ENCODE results near the gene CFH. TPM values are rescaled to one million over a fixed set of nuclear protein-coding genes. Genes with fewer than 3 reads are reported as not detected.

CFH gene
- polyA plus RNA-seq, 1 donor from 2014 or later = not detected

- Histone ChIP-seq H2AFZ (ENCODE audit: low read depth, low read length) (no peak overlapping the region), H3K36me3 (ENCODE audit: insufficient read depth, low read length) (no peaks in the 10 kb centered on the region), H3K4me2 (ENCODE audit: low read length) (no peak overlapping the region), H3K9me2 (ENCODE audit: insufficient read depth, low read length) (no peaks in the 10 kb centered on the region), H3F3A (ENCODE audit: insufficient read depth, low read length, poor library complexity, severe bottlenecking) (no peaks in the 10 kb centered on the region), H3K79me2 (replicated peaks; ENCODE audit: insufficient read depth, low read length) (no peaks in the 10 kb centered on the region), H3K27me3 (ENCODE audit: insufficient read depth, low read depth, low read length) (no peaks in the 10 kb centered on the region), H3K4me3 (ENCODE audit: low read length) (no peak overlapping the region), H4K20me1 (ENCODE audit: insufficient read depth) (no peaks in the 10 kb centered on the region), H3K9me3 (ENCODE audit: low read length) (no peaks in the 10 kb centered on the region), H3K9ac (ENCODE audit: low read length) (no peak overlapping the region), H3K27ac (ENCODE audit: low read length) (no peak overlapping the region)
- TF ChIP-seq SMC3 (conservative IDR thresholded peaks at IDR 0.05; ENCODE audit: poor library complexity) (peak; percentile 24), CTCF (IDR thresholded peaks at IDR 0.05; ENCODE audit: poor library complexity, severe bottlenecking) (peak; percentile 51), EZH2 (IDR thresholded peaks at IDR 0.05; ENCODE audit: borderline replicate concordance, insufficient read depth, low read length, poor library complexity, severe bottlenecking) (no peak)
These were observed 71.7 kb downstream of the CFH start for GRCh38 chr1:196723325-196724185.

- H3K9ac ChIP-seq (ENCODE audit: low read length) = no peak overlapping the region
- H3K36me3 ChIP-seq (ENCODE audit: insufficient read depth, low read length) = no peaks in the 10 kb centered on the region
- no peaks in the 10 kb centered on the region for H4K20me1 ChIP-seq (ENCODE audit: insufficient read depth)
- H2AFZ ChIP-seq (ENCODE audit: low read depth, low read length) = no peak overlapping the region
- H3K4me2 ChIP-seq (ENCODE audit: low read length) = no peak overlapping the region
- no peaks in the 10 kb centered on the region for H3K27me3 ChIP-seq (ENCODE audit: insufficient read depth, low read depth, low read length)
- no peaks in the 10 kb centered on the region for H3K9me3 ChIP-seq (ENCODE audit: low read length)
- H3K4me3 ChIP-seq (ENCODE audit: low read length) = no peak overlapping the region
- no peaks in the 10 kb centered on the region for H3K79me2 ChIP-seq (replicated peaks; ENCODE audit: insufficient read depth, low read length)
- H3F3A ChIP-seq (ENCODE audit: insufficient read depth, low read length, poor library complexity, severe bottlenecking) = no peaks in the 10 kb centered on the region
- H3K9me2 ChIP-seq (ENCODE audit: insufficient read depth, low read length) = no peaks in the 10 kb centered on the region
- no peak overlapping the region for H3K27ac ChIP-seq (ENCODE audit: low read length)
- TF ChIP-seq SMC3 (conservative IDR thresholded peaks at IDR 0.05; ENCODE audit: poor library complexity) (no peak), RAD21 (conservative IDR thresholded peaks at IDR 0.05) (no peak), CTCF (IDR thresholded peaks at IDR 0.05; ENCODE audit: poor library complexity, severe bottlenecking) (no peak), EZH2 (IDR thresholded peaks at IDR 0.05; ENCODE audit: borderline replicate concordance, insufficient read depth, low read length, poor library complexity, severe bottlenecking) (no peak), REST (IDR thresholded peaks at IDR 0.05; ENCODE audit: borderline replicate concordance) (no peak), TAF1 (IDR thresholded peaks at IDR 0.05; ENCODE audit: low read depth) (no peak), EP300 (conservative IDR thresholded peaks at IDR 0.05; ENCODE audit: poor library complexity, severe bottlenecking) (no peak), POLR2AphosphoS5 (IDR thresholded peaks at IDR 0.05) (no peak), MXI1 (conservative IDR thresholded peaks at IDR 0.05; ENCODE audit: poor library complexity, severe bottlenecking) (no peak)
These were observed 80.7 kb downstream of the CFH start for GRCh38 chr1:196732526-196732925.

Measured in neural cell (in vitro differentiated cells).